GM23338 (cell line): Measurements from ENCODE around the gene PYY. TPM values are rescaled to one million over a fixed set of nuclear protein-coding genes. Genes with fewer than 3 reads are reported as not detected.

Source experiments
- ATAC-seq: fragments of 200-7000 bp; cut with Tn5 transposase; 3 replicates; pipeline ENCODE4 v1.9.1; 2020
- DNase-seq: peaks from one replicate; pipeline ENCODE4 v3.0.0-alpha.2; 2015; ENCODE audit warnings: low spot score
- H2AFZ ChIP-seq: fragments of 200-600 bp; sonication (generic); 2 replicates; pipeline ENCODE4 v1.8.0; 2016; ENCODE audit warnings: antibody characterized with exemption, mild to moderate bottlenecking, moderate library complexity
- H3F3A ChIP-seq: fragments of 200-600 bp; sonication (generic); replicated peaks from 2 replicates; pipeline ENCODE4 v1.8.0; 2017; ENCODE audit warnings: antibody characterized with exemption, mixed run types, low read depth
- H3K27ac ChIP-seq: fragments of 200-600 bp; sonication (generic); 2 replicates; pipeline ENCODE4 v1.6.1; 2016; ENCODE audit warnings: low read depth
- H3K27me3 ChIP-seq: fragments of 200-600 bp; sonication (generic); 2 replicates; pipeline ENCODE4 v1.8.0; 2016; ENCODE audit warnings: mild to moderate bottlenecking, mixed run types, moderate library complexity; ENCODE audit not compliant: insufficient read depth
- H3K36me3 ChIP-seq: fragments of 200-600 bp; sonication (generic); 2 replicates; pipeline ENCODE4 v1.8.0; 2016; ENCODE audit warnings: mild to moderate bottlenecking; ENCODE audit not compliant: insufficient read depth
- H3K4me1 ChIP-seq: fragments of 200-600 bp; sonication (generic); 2 replicates; pipeline ENCODE4 v1.8.0; 2016; ENCODE audit warnings: mild to moderate bottlenecking, moderate library complexity; ENCODE audit not compliant: insufficient read depth
- H3K4me2 ChIP-seq: fragments of 200-600 bp; sonication (generic); 2 replicates; pipeline ENCODE4 v1.7.1; 2017; ENCODE audit warnings: mixed run types
- H3K4me3 ChIP-seq: fragments of 200-600 bp; sonication (generic); 2 replicates; pipeline ENCODE4 v1.6.1; 2016; ENCODE audit warnings: mixed run types
- H3K79me2 ChIP-seq: fragments of 200-600 bp; sonication (generic); replicated peaks from 2 replicates; pipeline ENCODE4 v1.8.0; 2017; ENCODE audit warnings: mild to moderate bottlenecking; ENCODE audit not compliant: insufficient read depth
- H3K9me2 ChIP-seq: fragments of 200-600 bp; sonication (generic); 2 replicates; pipeline ENCODE4 v1.8.0; 2017; ENCODE audit not compliant: insufficient read depth
- H4K20me1 ChIP-seq: fragments of 200-600 bp; sonication (generic); replicated peaks from 2 replicates; pipeline ENCODE4 v1.8.0; 2017; ENCODE audit warnings: mild to moderate bottlenecking; ENCODE audit not compliant: insufficient read depth
- H3K27ac Mint-ChIP-seq: 2 replicates; pipeline ENCODE4 v1.8.0; 2020; ENCODE audit warnings: inconsistent platforms, mild to moderate bottlenecking, moderate library complexity, mixed read lengths
- H3K27me3 Mint-ChIP-seq: 3 replicates; pipeline ENCODE4 v1.8.0; 2022; ENCODE audit warnings: low read depth, mild to moderate bottlenecking, moderate library complexity, mixed read lengths, inconsistent platforms; ENCODE audit not compliant: insufficient read depth, poor library complexity
- H3K36me3 Mint-ChIP-seq: 3 replicates; pipeline ENCODE4 v1.8.0; 2021; ENCODE audit warnings: low read depth, mild to moderate bottlenecking, inconsistent platforms, moderate library complexity, mixed read lengths
- H3K4me1 Mint-ChIP-seq: 3 replicates; pipeline ENCODE4 v1.8.0; 2020; ENCODE audit warnings: mild to moderate bottlenecking, inconsistent platforms, mixed read lengths
- H3K4me3 Mint-ChIP-seq: 3 replicates; pipeline ENCODE4 v1.8.0; 2021; ENCODE audit warnings: moderate library complexity, mild to moderate bottlenecking, inconsistent platforms, mixed read lengths
- H3K9me3 Mint-ChIP-seq: 3 replicates; pipeline ENCODE4 v1.8.0; 2020; ENCODE audit warnings: moderate library complexity, mild to moderate bottlenecking, inconsistent platforms, mixed read lengths
- CREB1 ChIP-seq: fragments of 250-450 bp; sonication (Bioruptor Pico); IDR thresholded peaks from 2 replicates; pipeline ENCODE4 v1.5.0; 2020; ENCODE audit warnings: low read depth, mild to moderate bottlenecking, moderate library complexity
- EZH2phosphoT487 ChIP-seq: fragments of 200-600 bp; sonication (generic); IDR thresholded peaks from one replicate; pipeline ENCODE4 v1.8.1; 2018; ENCODE audit warnings: antibody characterized with exemption; ENCODE audit not compliant: unreplicated experiment
- POLR2AphosphoS5 ChIP-seq: IDR thresholded peaks from 2 replicates; pipeline ENCODE4 v1.6.1; 2016; ENCODE audit warnings: antibody characterized with exemption, low read depth
- STAT1 ChIP-seq: IDR thresholded peaks from one replicate; pipeline ENCODE4 v1.6.1; 2016; ENCODE audit warnings: antibody characterized with exemption; ENCODE audit not compliant: unreplicated experiment
- ZNF331 ChIP-seq: fragments of 250-450 bp; sonication (Bioruptor Pico); IDR thresholded peaks from 2 replicates; pipeline ENCODE4 v1.5.0; 2020; ENCODE audit warnings: low read depth, mild to moderate bottlenecking, moderate library complexity
- polyA plus RNA-seq: library from polyadenylated mRNA; unstranded; fragments of >200 nt; fragmentation: Nextera tagmentation; extraction: Ambion mirVana; gene quantifications from 2 replicates; pipeline ENCODE4 v1.2.1, GENCODE V29; 2016
- total RNA-seq: library from RNA; depleted of rRNA; stranded (reverse); fragments of >200 nt; shearing (Covaris generic); gene quantifications from 2 replicates; pipeline ENCODE4 v1.2.3, GENCODE V29; 2014
- TF ChIP-seq, protein P1 (sequence below): IDR thresholded peaks from 2 replicates; pipeline ENCODE4 v1.6.1; 2016; ENCODE audit warnings: antibody characterized with exemption
- TF ChIP-seq, protein P2 (sequence below), 2 experiments: fragments of 200-600 bp in 1 of 2; sonication (generic) in 1 of 2; conservative IDR thresholded peaks; 2 replicates each; pipeline versions ENCODE4 v1.5.1 to v1.6.1; 2016 to 2017; ENCODE audit warnings: antibody characterized with exemption in 2 of 2, low read depth in 2 of 2, mild to moderate bottlenecking in 2 of 2, moderate library complexity in 1 of 2
- TF ChIP-seq, protein P3 (sequence below): IDR thresholded peaks from one replicate; pipeline ENCODE4 v1.6.1; 2018; ENCODE audit warnings: antibody characterized with exemption; ENCODE audit not compliant: unreplicated experiment

The PYY gene
- total and polyA plus RNA-seq, 2 experiments from 2014 or later, result 0.56 to 8.5 TPM

DNA sequence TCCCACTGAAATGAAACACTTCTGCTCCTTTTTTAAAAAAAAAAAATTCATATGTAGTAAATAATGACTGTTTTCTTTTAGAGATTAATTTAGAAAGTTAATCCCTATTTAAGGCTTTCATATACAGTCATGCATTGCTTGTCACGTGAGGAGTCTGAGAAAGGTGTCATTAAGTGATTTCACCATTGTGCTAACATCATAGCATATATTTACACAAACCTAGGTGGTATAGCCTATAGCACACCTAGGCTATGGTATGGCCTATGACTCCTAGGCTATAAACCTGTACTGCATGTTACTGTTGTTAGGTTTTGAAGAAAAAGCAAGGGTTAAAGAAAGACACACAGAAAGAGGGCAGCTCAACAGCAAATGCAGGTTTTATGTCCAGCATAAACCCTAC lies 25.1 kb downstream of the PYY start:
- H3K36me3 ChIP-seq, result no peaks in the 10 kb centered on the region
- no peak for ATAC-seq

More for the DNA sequence above, 25.1 kb downstream of the PYY start:
- 0 out of 2 replicates have a peak, but pooled peaks cover 2% of the 10 kb centered on the region for H3K9me2 ChIP-seq
- H3K27ac ChIP-seq, result no peak overlapping the region
- no peaks in the 10 kb centered on the region for H3F3A ChIP-seq
- no peaks in the 10 kb centered on the region for H4K20me1 ChIP-seq
- peaks cover 9% of the 10 kb centered on the region for H3K4me1 Mint-ChIP-seq
- H3K9me3 Mint-ChIP-seq, result 0 out of 3 replicates have a peak, but pooled peaks cover 2% of the 10 kb centered on the region
- no peak for DNase-seq
- TF ChIP-seq POLR2AphosphoS5 (no peak), ZNF331 (CRISPR knock-in tag) (no peak), EZH2phosphoT487 (no peak), CREB1 (CRISPR knock-in tag) (no peak), STAT1 (no peak)
- TF ChIP-seq, protein P1, sequence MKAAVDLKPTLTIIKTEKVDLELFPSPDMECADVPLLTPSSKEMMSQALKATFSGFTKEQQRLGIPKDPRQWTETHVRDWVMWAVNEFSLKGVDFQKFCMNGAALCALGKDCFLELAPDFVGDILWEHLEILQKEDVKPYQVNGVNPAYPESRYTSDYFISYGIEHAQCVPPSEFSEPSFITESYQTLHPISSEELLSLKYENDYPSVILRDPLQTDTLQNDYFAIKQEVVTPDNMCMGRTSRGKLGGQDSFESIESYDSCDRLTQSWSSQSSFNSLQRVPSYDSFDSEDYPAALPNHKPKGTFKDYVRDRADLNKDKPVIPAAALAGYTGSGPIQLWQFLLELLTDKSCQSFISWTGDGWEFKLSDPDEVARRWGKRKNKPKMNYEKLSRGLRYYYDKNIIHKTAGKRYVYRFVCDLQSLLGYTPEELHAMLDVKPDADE, result no peak
- TF ChIP-seq, protein P2, sequence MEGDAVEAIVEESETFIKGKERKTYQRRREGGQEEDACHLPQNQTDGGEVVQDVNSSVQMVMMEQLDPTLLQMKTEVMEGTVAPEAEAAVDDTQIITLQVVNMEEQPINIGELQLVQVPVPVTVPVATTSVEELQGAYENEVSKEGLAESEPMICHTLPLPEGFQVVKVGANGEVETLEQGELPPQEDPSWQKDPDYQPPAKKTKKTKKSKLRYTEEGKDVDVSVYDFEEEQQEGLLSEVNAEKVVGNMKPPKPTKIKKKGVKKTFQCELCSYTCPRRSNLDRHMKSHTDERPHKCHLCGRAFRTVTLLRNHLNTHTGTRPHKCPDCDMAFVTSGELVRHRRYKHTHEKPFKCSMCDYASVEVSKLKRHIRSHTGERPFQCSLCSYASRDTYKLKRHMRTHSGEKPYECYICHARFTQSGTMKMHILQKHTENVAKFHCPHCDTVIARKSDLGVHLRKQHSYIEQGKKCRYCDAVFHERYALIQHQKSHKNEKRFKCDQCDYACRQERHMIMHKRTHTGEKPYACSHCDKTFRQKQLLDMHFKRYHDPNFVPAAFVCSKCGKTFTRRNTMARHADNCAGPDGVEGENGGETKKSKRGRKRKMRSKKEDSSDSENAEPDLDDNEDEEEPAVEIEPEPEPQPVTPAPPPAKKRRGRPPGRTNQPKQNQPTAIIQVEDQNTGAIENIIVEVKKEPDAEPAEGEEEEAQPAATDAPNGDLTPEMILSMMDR (conservative IDR thresholded peaks at IDR 0.05; ENCODE audit: low read depth in 2 of 2), result no peak
- TF ChIP-seq, protein P3, sequence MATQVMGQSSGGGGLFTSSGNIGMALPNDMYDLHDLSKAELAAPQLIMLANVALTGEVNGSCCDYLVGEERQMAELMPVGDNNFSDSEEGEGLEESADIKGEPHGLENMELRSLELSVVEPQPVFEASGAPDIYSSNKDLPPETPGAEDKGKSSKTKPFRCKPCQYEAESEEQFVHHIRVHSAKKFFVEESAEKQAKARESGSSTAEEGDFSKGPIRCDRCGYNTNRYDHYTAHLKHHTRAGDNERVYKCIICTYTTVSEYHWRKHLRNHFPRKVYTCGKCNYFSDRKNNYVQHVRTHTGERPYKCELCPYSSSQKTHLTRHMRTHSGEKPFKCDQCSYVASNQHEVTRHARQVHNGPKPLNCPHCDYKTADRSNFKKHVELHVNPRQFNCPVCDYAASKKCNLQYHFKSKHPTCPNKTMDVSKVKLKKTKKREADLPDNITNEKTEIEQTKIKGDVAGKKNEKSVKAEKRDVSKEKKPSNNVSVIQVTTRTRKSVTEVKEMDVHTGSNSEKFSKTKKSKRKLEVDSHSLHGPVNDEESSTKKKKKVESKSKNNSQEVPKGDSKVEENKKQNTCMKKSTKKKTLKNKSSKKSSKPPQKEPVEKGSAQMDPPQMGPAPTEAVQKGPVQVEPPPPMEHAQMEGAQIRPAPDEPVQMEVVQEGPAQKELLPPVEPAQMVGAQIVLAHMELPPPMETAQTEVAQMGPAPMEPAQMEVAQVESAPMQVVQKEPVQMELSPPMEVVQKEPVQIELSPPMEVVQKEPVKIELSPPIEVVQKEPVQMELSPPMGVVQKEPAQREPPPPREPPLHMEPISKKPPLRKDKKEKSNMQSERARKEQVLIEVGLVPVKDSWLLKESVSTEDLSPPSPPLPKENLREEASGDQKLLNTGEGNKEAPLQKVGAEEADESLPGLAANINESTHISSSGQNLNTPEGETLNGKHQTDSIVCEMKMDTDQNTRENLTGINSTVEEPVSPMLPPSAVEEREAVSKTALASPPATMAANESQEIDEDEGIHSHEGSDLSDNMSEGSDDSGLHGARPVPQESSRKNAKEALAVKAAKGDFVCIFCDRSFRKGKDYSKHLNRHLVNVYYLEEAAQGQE, result no peak
- H3K27me3 ChIP-seq, result peaks cover 47% of the 10 kb centered on the region
- no peak overlapping the region for H3K4me3 ChIP-seq
- H3K27ac Mint-ChIP-seq, result no peak overlapping the region
- no peak overlapping the region for H3K4me3 Mint-ChIP-seq
- H3K36me3 Mint-ChIP-seq, result no peaks in the 10 kb centered on the region
- H3K79me2 ChIP-seq, result no peaks in the 10 kb centered on the region
- H2AFZ ChIP-seq, result no peak overlapping the region
- peaks cover 6% of the 10 kb centered on the region for H3K4me1 ChIP-seq
- H3K4me2 ChIP-seq, result no peak overlapping the region
- H3K27me3 Mint-ChIP-seq, result peaks cover 31% of the 10 kb centered on the region
